Sigmoid colon (tissue), 7 donors: ENCODE data around the gene GPR27. TPM values are rescaled to one million over a fixed set of nuclear protein-coding genes. Genes with fewer than 3 reads are reported as not detected.
A peak's percentile ranks its signal among the peaks of the same experiment; 100 is the strongest.

Source experiments
- DNase-seq: peaks from one replicate; pipeline ENCODE4 v3.0.0-alpha.2; 2019
- H3K27ac ChIP-seq, 4 donors: fragments of 200-600 bp; sonication (generic); one replicate each; pipeline ENCODE4 v1.5.1; 2016 to 2019; ENCODE audit warnings: mild to moderate bottlenecking in 1 of 4
- H3K27me3 ChIP-seq, 3 donors: fragments of 200-600 bp; sonication (generic); one replicate each; pipeline ENCODE4 v1.5.1; 2019; ENCODE audit warnings: mild to moderate bottlenecking in 1 of 3
- H3K36me3 ChIP-seq, 4 donors: fragments of 200-600 bp; sonication (generic); one replicate each; pipeline ENCODE4 v1.5.1; 2016 to 2019
- H3K4me1 ChIP-seq, 4 donors: fragments of 200-600 bp; sonication (generic); one replicate each; pipeline ENCODE4 v1.5.1; 2017 to 2019
- H3K4me3 ChIP-seq, 4 donors: fragments of 200-600 bp; sonication (generic); one replicate each; pipeline ENCODE4 v1.5.1; 2017 to 2019; ENCODE audit warnings: mild to moderate bottlenecking in 2 of 4, moderate library complexity in 1 of 4
- H3K9me3 ChIP-seq, 4 donors: fragments of 200-600 bp in 3 of 4; sonication (generic) in 3 of 4; one replicate each; pipeline versions ENCODE4 v1.5.1 to v1.6.1; 2013 to 2019
- CTCF ChIP-seq, 4 experiments: fragments of 450-650 bp in 3 of 4; fragments of 200-600 bp in 1 of 4; IDR thresholded peaks; one replicate each; pipeline ENCODE4 v1.5.1; 2016 to 2019; ENCODE audit warnings: antibody characterized with exemption in 4 of 4, mild to moderate bottlenecking in 3 of 4, moderate library complexity in 2 of 4
- EP300 ChIP-seq, 4 donors: sonication (generic); formaldehyde crosslinking; IDR thresholded peaks; one replicate each; pipeline ENCODE4 v1.6.1; 2017; ENCODE audit warnings: antibody characterized with exemption in 4 of 4
- POLR2A ChIP-seq, 2 donors: fragments of 450-650 bp; IDR thresholded peaks; one replicate each; pipeline ENCODE4 v1.6.1; 2016; ENCODE audit warnings: antibody characterized with exemption in 2 of 2, mild to moderate bottlenecking in 2 of 2, moderate library complexity in 2 of 2
- POLR2AphosphoS5 ChIP-seq, 4 donors: sonication (generic); formaldehyde crosslinking; IDR thresholded peaks; one replicate each; pipeline ENCODE4 v1.6.1; 2017; ENCODE audit warnings: antibody characterized with exemption in 4 of 4
- WGBS, 2 donors: extraction: QIAGEN DNeasy Blood & Tissue Kit; methylation state at CpG; one replicate each; pipeline ENCODE4 v1.1.7; 2013; 5-methylcytosine and 5-hydroxymethylcytosine counted together
- intact Hi-C: fragments of 100-400 bp; cut with DNase I; formaldehyde crosslinking; loops from one replicate; pipeline ENCODE4 v1.15.1; 2023
- polyA plus RNA-seq, 3 donors: library from polyadenylated mRNA; stranded (reverse); fragments of 200-250 nt; gene quantifications; one replicate each; pipeline ENCODE4 v1.2.3, GENCODE V29; 2013
- total RNA-seq, 4 donors: library from RNA; depleted of rRNA; stranded (reverse); fragments of >200 nt; gene quantifications; one replicate each; pipeline ENCODE4 v1.1.0, GENCODE V29; 2016
- donor health status: healthy with polysubstance abuse.
- donor health status: Bipolar disorder and iron deficiency.
- donor health status: healthy.

The GPR27 gene
- total and polyA plus RNA-seq, 7 donors: 0.33 to 1.4 (median 0.95) TPM; not detected in 1

- intact Hi-C loops: no loop called here
Observed at GRCh38 chr3:71709908-71710511, 43.6 kb upstream of the GPR27 start.

DNA sequence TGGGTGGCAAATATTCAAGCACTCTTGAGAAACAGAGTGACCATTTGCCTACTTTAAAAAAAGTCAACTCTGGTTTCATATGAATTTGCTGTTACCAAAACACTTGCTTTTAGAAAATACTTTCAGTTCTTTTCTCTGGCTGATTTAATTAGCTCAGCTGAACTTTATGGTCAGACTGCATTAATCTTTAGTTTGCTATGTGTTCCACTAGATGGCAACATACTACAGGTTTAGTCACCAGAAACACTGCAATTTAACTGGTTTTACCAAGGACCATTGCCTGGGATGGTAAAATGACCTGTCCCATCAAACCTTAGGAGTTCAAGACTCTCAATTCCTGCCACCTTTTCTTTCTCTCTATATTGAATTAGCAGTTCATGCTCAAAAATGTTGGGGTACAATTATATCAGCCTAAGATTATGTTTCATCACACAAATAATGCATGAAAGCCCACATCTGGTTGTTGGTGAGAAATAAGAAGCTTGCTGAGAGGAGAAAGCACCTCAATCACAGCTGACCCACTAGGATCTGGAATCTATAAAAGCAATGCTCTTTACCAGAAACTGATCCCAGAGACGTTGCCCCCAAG is 42.7 kb upstream of the GPR27 start:
- Histone ChIP-seq H3K36me3 (peaks cover 0 to 18% (median 0%) of the 10 kb centered on the region in 4 donors), H3K9me3 (no peaks in the 10 kb centered on the region), H3K4me1 (peaks cover 0 to 16% (median 2%) of the 10 kb centered on the region in 4 donors), H3K27ac (no peak overlapping the region), H3K4me3 (no peak overlapping the region), H3K27me3 (no peaks in the 10 kb centered on the region)
- WGBS, 2 donors: 26 to 48% methylated on average over 1 of the region's 1 CpG
- intact Hi-C loops: no loop called here
- TF ChIP-seq POLR2A (IDR thresholded peaks at IDR 0.05) (no peak), POLR2AphosphoS5 (IDR thresholded peaks at IDR 0.05) (no peak), CTCF (IDR thresholded peaks at IDR 0.05) (peak; percentile 40 to 59 (median 51)), EP300 (IDR thresholded peaks at IDR 0.05) (no peak)
- DNase-seq: no peak

More at GRCh38 chr3:71709908-71710511, 43.6 kb upstream of the GPR27 start:
- no peaks in the 10 kb centered on the region for H3K27me3 ChIP-seq
- H3K27ac ChIP-seq: no peak overlapping the region
- WGBS, 2 donors: 88 to 94% methylated on average over 9 of the region's 9 CpGs
- peaks cover 0 to 9% (median 2%) of the 10 kb centered on the region in 4 donors for H3K4me1 ChIP-seq
- no peaks in the 10 kb centered on the region for H3K9me3 ChIP-seq
- TF ChIP-seq POLR2A (IDR thresholded peaks at IDR 0.05) (no peak), CTCF (IDR thresholded peaks at IDR 0.05) (no peak), EP300 (IDR thresholded peaks at IDR 0.05) (no peak), POLR2AphosphoS5 (IDR thresholded peaks at IDR 0.05) (no peak)
- no peak overlapping the region for H3K4me3 ChIP-seq
- DNase-seq: no peak
- peaks cover 0 to 25% (median 0%) of the 10 kb centered on the region in 4 donors for H3K36me3 ChIP-seq

DNA sequence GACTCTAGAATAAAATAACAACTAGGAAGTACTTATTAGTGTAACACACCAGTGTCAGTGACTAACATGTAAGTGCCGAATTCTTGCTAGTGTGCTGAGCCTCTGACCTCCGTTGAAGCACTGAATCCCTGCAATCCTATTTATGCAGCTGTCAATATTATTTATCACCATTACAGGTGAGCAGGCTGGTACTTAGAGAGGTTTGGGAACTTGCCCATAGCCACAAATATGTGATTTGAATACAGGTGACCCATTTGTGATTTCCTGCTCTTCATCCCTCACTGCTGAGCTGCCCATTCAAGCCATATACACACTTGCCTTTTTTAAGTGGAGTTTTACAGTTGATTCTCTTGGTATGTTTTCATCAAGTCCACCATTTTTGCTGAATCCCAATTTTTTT is 40.6 kb upstream of the GPR27 start:
- Histone ChIP-seq H3K27me3 (no peaks in the 10 kb centered on the region), H3K36me3 (peaks cover 0 to 18% (median 0%) of the 10 kb centered on the region in 4 donors), H3K9me3 (no peaks in the 10 kb centered on the region), H3K4me1 (peaks cover 0 to 16% (median 2%) of the 10 kb centered on the region in 4 donors), H3K4me3 (no peak overlapping the region), H3K27ac (no peak overlapping the region)
- intact Hi-C loops: no loop called here
- TF ChIP-seq POLR2A (IDR thresholded peaks at IDR 0.05) (no peak), EP300 (IDR thresholded peaks at IDR 0.05) (no peak), POLR2AphosphoS5 (IDR thresholded peaks at IDR 0.05) (no peak), CTCF (IDR thresholded peaks at IDR 0.05) (no peak)
- WGBS, 2 donors: 60 to 76% methylated on average over 2 of the region's 2 CpGs
- DNase-seq: no peak

DNA sequence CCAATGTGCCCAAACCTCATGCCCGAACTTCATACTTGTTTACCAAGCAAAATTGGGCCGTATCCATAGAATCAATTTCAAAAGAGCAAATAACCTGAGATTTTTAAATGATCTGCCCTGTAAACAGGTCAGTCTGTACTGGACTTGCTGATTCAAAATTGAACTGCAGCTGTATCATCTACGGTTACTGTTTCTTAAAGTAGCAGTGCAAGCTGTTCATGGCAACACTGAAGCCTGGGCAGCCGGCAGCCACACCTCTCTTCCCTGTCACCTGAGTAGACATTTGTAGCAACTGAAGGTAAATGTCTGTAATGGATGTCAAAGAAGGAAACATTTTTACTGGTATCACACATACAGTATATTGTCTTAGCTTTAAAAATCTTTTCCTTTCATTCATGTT is 39.1 kb upstream of the GPR27 start:
- intact Hi-C loops: no loop called here
- DNase-seq: no peak
- Histone ChIP-seq H3K27ac (no peak overlapping the region), H3K4me3 (no peak overlapping the region), H3K4me1 (peaks cover 0 to 16% (median 2%) of the 10 kb centered on the region in 4 donors), H3K36me3 (peaks cover 0 to 7% (median 0%) of the 10 kb centered on the region in 4 donors), H3K27me3 (no peaks in the 10 kb centered on the region), H3K9me3 (no peaks in the 10 kb centered on the region)
- TF ChIP-seq EP300 (IDR thresholded peaks at IDR 0.05): no peak
- no peak for TF ChIP-seq CTCF (IDR thresholded peaks at IDR 0.05)
- TF ChIP-seq POLR2A (IDR thresholded peaks at IDR 0.05): no peak
- TF ChIP-seq POLR2AphosphoS5 (IDR thresholded peaks at IDR 0.05): no peak
- 72 to 86% methylated on average over 4 of the region's 4 CpGs for WGBS, 2 donors
